HepG2 (cell line): ENCODE data around the gene CENPB. TPM values are rescaled to one million over a fixed set of nuclear protein-coding genes. Genes with fewer than 3 reads are reported as not detected.

Experiments
- BORCS8-MEF2B ChIP-seq: sonication (generic); formaldehyde crosslinking; IDR thresholded peaks from 2 replicates; pipeline ENCODE4 v1.8.0; 2022; ENCODE audit warnings: mild to moderate bottlenecking, missing genetic modification reagents
- CBX5 ChIP-seq: sonication (generic); formaldehyde crosslinking; IDR thresholded peaks from 2 replicates; pipeline ENCODE4 v1.4.0; 2020; ENCODE audit warnings: missing genetic modification reagents, borderline replicate concordance
- KDM1A ChIP-seq: IDR thresholded peaks from 2 replicates; pipeline ENCODE4 v1.6.1; 2016; ENCODE audit warnings: missing compliant biosample characterization
- KDM5B ChIP-seq: sonication (generic); formaldehyde crosslinking; IDR thresholded peaks from 2 replicates; pipeline ENCODE4 v1.4.0; 2020; ENCODE audit warnings: missing genetic modification reagents, mild to moderate bottlenecking, borderline replicate concordance
- MAF1 ChIP-seq: sonication (generic); formaldehyde crosslinking; IDR thresholded peaks from 2 replicates; pipeline ENCODE4 v1.5.0; 2020; ENCODE audit warnings: missing genetic modification reagents, borderline replicate concordance
- NR2C2 ChIP-seq: sonication (generic); formaldehyde crosslinking; IDR thresholded peaks from 2 replicates; pipeline ENCODE4 v1.4.0; 2020; ENCODE audit warnings: missing genetic modification reagents, mild to moderate bottlenecking, moderate library complexity, borderline replicate concordance
- PITX1 ChIP-seq: sonication (generic); formaldehyde crosslinking; IDR thresholded peaks from 2 replicates; pipeline ENCODE4 v1.5.1; 2020; ENCODE audit warnings: mild to moderate bottlenecking, missing genetic modification reagents
- SIN3B ChIP-seq: fragments of 150-350 bp; IDR thresholded peaks from 2 replicates; pipeline ENCODE4 v1.6.1; 2014; ENCODE audit warnings: low read length
- SRY ChIP-seq: sonication (generic); formaldehyde crosslinking; IDR thresholded peaks from 2 replicates; pipeline ENCODE4 v1.8.0; 2022; ENCODE audit warnings: mild to moderate bottlenecking, missing genetic modification reagents
- ZBTB3 ChIP-seq: sonication (generic); formaldehyde crosslinking; IDR thresholded peaks from 2 replicates; pipeline ENCODE4 v1.4.0; 2020; ENCODE audit warnings: low read depth, mild to moderate bottlenecking, moderate library complexity, missing genetic modification reagents, borderline replicate concordance
- ZFAT ChIP-seq: sonication (generic); formaldehyde crosslinking; conservative IDR thresholded peaks from 2 replicates; pipeline ENCODE4 v1.8.1; 2023; ENCODE audit warnings: missing genetic modification reagents, inconsistent platforms
- ZNF382 ChIP-seq: sonication (generic); formaldehyde crosslinking; IDR thresholded peaks from 2 replicates; pipeline ENCODE4 v1.5.0; 2020; ENCODE audit warnings: missing genetic modification reagents, mild to moderate bottlenecking, borderline replicate concordance
- ZNF709 ChIP-seq: sonication (generic); formaldehyde crosslinking; IDR thresholded peaks from 2 replicates; pipeline ENCODE4 v1.5.0; 2020; ENCODE audit warnings: mild to moderate bottlenecking, missing genetic modification reagents
- ZNF747 ChIP-seq: sonication (generic); formaldehyde crosslinking; IDR thresholded peaks from 2 replicates; pipeline ENCODE4 v1.8.1; 2023; ENCODE audit warnings: missing genetic modification reagents, mild to moderate bottlenecking, borderline replicate concordance
- polyA plus RNA-seq, 8 experiments: library from polyadenylated mRNA; depleted of rRNA in 3 of 8; stranded (reverse) in 7 of 8; unstranded in 1 of 8; fragments of >200 nt; fragmentation: Illumina TruSeq in 4 of 8; extraction: Trizol in 4 of 8; gene quantifications; 2 replicates each; pipeline versions ENCODE4 v1.2.1 to v1.2.3, GENCODE V29; 2011 to 2016; ENCODE audit warnings: low read depth in 4 of 8, missing spikeins in 1 of 8, mixed read lengths in 1 of 8; ENCODE audit not compliant: insufficient read depth in 1 of 8
- total RNA-seq, 5 experiments: library from RNA; depleted of rRNA; stranded (reverse); fragments of >200 nt; fragmentation: Illumina TruSeq; extraction: Trizol; gene quantifications; 2 replicates each; pipeline ENCODE4 v1.2.3, GENCODE V29; 2016; ENCODE audit warnings: low read depth in 1 of 5
- TF ChIP-seq, protein P1 (sequence below): sonication (generic); formaldehyde crosslinking; IDR thresholded peaks from 2 replicates; pipeline ENCODE4 v1.8.0; 2022; ENCODE audit warnings: mild to moderate bottlenecking, missing genetic modification reagents
- TF ChIP-seq, protein P2 (sequence below): sonication (generic); formaldehyde crosslinking; IDR thresholded peaks from 2 replicates; pipeline ENCODE4 v1.4.0; 2020; ENCODE audit warnings: missing genetic modification reagents, borderline replicate concordance
- TF ChIP-seq, protein P3 (sequence below): sonication (generic); formaldehyde crosslinking; IDR thresholded peaks from 2 replicates; pipeline ENCODE4 v1.4.0; 2020; ENCODE audit warnings: missing genetic modification reagents
- TF ChIP-seq, protein P4 (sequence below): fragments of 450-650 bp; IDR thresholded peaks from 2 replicates; pipeline ENCODE4 v1.6.1; 2016
- TF ChIP-seq, protein P5 (sequence below): IDR thresholded peaks from 2 replicates; pipeline ENCODE4 v1.6.1; 2016; ENCODE audit warnings: control low read depth

Gene CENPB
- total and polyA plus RNA-seq, 2 of the 13 experiments (the other 11 are each of a cell fraction or from before 2014, with no cell fraction given): 10.4 to 54.5 TPM

DNA sequence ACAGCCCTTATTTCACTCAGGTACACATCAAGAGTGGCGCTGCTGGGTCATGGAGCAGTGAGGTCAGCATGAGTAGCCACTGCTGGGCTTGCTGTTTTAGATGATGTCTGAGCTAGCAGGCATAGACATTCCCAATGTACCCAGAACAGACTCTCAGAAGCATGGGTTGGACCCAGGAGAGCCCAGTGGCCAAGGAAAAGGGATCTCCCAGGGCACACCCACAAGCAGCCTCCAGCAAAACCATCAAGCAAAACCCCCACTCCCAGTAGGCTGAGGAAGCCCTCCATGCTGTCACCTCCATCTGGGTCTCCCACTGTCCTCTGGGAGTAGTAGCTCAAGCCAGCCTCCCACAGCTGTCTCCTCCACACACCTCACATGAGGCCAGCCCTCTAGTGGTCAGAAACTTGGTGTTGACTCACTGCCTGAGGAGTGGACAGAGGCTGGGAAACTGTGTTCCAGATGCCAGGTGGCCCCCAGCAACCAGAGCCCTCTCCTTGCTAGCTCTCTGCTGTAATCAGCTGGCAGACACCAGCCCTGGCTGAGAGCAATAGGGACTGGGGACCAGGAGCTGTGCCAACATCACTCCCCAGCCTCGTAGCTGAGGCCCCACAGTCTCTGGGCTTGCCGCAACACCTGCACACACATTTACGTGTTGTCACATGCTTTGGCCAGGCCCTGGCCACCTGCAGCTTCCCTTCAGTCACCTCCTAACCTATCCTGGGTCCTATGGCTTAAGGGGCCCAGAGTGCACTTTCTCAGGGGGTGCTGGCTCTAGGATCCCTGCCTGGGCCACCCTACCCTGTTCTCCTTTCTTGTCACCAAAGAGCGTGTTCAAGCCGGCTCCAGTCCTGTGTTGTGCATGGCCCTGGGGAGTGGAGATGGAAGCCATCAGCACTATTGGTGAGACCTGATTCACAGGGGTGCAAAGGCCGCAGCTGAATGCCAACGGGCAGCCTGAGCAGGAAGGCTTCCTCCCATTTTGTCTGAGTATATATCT lies 31.9 kb upstream of the CENPB start (continued):
- TF ChIP-seq SIN3B: no peak
- TF ChIP-seq NR2C2: no peak
- TF ChIP-seq, protein P1, sequence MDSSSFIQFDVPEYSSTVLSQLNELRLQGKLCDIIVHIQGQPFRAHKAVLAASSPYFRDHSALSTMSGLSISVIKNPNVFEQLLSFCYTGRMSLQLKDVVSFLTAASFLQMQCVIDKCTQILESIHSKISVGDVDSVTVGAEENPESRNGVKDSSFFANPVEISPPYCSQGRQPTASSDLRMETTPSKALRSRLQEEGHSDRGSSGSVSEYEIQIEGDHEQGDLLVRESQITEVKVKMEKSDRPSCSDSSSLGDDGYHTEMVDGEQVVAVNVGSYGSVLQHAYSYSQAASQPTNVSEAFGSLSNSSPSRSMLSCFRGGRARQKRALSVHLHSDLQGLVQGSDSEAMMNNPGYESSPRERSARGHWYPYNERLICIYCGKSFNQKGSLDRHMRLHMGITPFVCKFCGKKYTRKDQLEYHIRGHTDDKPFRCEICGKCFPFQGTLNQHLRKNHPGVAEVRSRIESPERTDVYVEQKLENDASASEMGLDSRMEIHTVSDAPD (CRISPR knock-in tag): 0 out of 2 replicates have a peak, but pooled peaks have one; percentile 64
- TF ChIP-seq, protein P2, sequence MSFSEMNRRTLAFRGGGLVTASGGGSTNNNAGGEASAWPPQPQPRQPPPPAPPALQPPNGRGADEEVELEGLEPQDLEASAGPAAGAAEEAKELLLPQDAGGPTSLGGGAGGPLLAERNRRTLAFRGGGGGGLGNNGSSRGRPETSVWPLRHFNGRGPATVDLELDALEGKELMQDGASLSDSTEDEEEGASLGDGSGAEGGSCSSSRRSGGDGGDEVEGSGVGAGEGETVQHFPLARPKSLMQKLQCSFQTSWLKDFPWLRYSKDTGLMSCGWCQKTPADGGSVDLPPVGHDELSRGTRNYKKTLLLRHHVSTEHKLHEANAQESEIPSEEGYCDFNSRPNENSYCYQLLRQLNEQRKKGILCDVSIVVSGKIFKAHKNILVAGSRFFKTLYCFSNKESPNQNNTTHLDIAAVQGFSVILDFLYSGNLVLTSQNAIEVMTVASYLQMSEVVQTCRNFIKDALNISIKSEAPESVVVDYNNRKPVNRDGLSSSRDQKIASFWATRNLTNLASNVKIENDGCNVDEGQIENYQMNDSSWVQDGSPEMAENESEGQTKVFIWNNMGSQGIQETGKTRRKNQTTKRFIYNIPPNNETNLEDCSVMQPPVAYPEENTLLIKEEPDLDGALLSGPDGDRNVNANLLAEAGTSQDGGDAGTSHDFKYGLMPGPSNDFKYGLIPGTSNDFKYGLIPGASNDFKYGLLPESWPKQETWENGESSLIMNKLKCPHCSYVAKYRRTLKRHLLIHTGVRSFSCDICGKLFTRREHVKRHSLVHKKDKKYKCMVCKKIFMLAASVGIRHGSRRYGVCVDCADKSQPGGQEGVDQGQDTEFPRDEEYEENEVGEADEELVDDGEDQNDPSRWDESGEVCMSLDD (CRISPR knock-in tag): no peak
- TF ChIP-seq ZNF382 (CRISPR knock-in tag): no peak
- TF ChIP-seq, protein P3, sequence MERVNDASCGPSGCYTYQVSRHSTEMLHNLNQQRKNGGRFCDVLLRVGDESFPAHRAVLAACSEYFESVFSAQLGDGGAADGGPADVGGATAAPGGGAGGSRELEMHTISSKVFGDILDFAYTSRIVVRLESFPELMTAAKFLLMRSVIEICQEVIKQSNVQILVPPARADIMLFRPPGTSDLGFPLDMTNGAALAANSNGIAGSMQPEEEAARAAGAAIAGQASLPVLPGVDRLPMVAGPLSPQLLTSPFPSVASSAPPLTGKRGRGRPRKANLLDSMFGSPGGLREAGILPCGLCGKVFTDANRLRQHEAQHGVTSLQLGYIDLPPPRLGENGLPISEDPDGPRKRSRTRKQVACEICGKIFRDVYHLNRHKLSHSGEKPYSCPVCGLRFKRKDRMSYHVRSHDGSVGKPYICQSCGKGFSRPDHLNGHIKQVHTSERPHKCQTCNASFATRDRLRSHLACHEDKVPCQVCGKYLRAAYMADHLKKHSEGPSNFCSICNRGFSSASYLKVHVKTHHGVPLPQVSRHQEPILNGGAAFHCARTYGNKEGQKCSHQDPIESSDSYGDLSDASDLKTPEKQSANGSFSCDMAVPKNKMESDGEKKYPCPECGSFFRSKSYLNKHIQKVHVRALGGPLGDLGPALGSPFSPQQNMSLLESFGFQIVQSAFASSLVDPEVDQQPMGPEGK (CRISPR knock-in tag): peak; percentile 95
- TF ChIP-seq ZNF709 (CRISPR knock-in tag): peak; percentile 100
- TF ChIP-seq MAF1 (CRISPR knock-in tag): no peak
- peak; percentile 70 for TF ChIP-seq BORCS8-MEF2B
- TF ChIP-seq, protein P4, sequence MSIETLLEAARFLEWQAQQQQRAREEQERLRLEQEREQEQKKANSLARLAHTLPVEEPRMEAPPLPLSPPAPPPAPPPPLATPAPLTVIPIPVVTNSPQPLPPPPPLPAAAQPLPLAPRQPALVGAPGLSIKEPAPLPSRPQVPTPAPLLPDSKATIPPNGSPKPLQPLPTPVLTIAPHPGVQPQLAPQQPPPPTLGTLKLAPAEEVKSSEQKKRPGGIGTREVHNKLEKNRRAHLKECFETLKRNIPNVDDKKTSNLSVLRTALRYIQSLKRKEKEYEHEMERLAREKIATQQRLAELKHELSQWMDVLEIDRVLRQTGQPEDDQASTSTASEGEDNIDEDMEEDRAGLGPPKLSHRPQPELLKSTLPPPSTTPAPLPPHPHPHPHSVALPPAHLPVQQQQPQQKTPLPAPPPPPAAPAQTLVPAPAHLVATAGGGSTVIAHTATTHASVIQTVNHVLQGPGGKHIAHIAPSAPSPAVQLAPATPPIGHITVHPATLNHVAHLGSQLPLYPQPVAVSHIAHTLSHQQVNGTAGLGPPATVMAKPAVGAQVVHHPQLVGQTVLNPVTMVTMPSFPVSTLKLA: no peak
- no peak for TF ChIP-seq ZBTB3 (CRISPR knock-in tag)
- no peak for TF ChIP-seq ZFAT (CRISPR knock-in tag)
- peak; percentile 80 for TF ChIP-seq PITX1
- peak; percentile 85; the same call in 1 of the 2 replicates for TF ChIP-seq CBX5 (CRISPR knock-in tag)
- no peak; the same call in 1 of the 2 replicates for TF ChIP-seq KDM5B (CRISPR knock-in tag)
- TF ChIP-seq KDM1A (CRISPR knock-in tag): no peak
- TF ChIP-seq ZNF747 (CRISPR knock-in tag): peak; percentile 89
- TF ChIP-seq, protein P5, sequence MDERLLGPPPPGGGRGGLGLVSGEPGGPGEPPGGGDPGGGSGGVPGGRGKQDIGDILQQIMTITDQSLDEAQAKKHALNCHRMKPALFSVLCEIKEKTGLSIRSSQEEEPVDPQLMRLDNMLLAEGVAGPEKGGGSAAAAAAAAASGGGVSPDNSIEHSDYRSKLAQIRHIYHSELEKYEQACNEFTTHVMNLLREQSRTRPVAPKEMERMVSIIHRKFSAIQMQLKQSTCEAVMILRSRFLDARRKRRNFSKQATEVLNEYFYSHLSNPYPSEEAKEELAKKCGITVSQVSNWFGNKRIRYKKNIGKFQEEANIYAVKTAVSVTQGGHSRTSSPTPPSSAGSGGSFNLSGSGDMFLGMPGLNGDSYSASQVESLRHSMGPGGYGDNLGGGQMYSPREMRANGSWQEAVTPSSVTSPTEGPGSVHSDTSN (CRISPR knock-in tag): peak; percentile 59; the same call in 1 of the 2 replicates
- 0 out of 2 replicates have a peak, but pooled peaks have one; percentile 30 for TF ChIP-seq SRY (CRISPR knock-in tag)
